Kidney capillary endothelial cell (primary cell): ENCODE data around the gene IKZF3.
"Not testable (repeated sequence)": the region's sequence is repeated elsewhere in the genome, so short reads cannot be mapped to it uniquely, and the experiment has no call there.

Source experiments
- DNase-seq: peaks from one replicate; pipeline ENCODE4 v3.0.0-alpha.2; 2018; ENCODE audit warnings: low spot score

IKZF3 gene

GRCh38 chr17:39716073-39716818, 147.9 kb downstream of the IKZF3 start:
- no peak for DNase-seq

DNA sequence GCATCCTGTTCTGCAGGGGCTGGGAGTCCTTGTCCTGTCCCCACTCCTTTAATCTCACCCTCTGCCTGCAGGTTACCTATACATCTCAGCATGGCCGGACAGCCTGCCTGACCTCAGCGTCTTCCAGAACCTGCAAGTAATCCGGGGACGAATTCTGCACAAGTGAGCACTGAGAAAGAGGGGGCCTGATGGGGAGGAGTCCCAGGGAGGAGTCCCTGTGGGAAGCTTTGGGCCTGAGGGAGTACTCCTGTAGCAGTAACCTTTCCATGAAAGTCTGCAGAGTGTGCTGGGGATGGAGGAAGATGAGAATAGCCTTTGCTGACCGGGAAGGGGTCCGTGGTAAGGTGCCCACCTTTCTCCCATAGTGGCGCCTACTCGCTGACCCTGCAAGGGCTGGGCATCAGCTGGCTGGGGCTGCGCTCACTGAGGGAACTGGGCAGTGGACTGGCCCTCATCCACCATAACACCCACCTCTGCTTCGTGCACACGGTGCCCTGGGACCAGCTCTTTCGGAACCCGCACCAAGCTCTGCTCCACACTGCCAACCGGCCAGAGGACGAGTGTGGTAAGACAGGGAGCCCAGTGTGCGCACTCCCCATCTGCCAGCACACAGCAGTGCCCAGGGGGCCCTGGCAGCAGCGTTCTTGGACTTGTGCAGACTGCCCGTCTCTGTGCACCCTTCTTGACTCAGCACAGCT, 148.6 kb downstream of the IKZF3 start:
- DNase-seq = no peak

DNA sequence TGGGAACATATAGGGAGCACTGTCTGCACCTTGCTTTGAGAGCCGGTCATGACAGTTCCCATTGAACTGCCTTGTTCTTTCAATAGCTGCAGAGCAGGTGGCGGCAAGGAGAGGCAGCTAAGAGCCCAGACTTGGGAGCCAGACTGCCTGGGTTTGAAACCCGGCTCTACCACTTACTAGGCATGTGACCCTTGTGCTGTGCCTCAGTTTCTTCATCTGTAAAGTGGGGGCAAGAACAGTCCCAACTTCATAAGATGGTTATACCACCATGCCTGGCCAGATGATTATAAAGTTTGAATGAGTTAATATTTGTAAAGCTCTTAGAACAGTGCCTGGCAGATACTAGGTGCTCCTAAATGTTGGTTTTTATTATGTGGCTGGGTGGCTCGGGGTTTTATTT, 149.9 kb downstream of the IKZF3 start:
- DNase-seq = no peak

GRCh38 chr17:39711851-39712250, 152.3 kb downstream of the IKZF3 start:
- DNase-seq = no peak

DNA sequence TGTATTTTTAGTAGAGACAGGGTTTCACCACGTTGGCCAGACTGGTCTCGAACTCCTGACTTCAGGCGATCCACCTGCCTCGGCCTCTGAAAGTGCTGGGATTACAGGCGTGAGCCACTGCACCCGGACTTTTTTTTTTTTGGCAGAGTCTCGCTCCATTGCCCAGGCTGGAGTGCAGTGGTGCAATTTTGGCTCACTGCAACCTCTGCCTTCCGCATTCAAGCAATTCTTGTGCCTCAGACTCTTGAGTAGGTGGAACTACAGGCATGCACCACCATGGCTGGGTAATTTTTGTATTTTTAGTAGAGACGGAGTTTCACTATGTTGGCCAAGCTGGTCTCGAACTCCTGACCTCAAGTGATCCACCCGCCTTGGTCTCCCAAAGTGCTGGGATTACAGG, 153.0 kb downstream of the IKZF3 start:
- not testable (repeated sequence) for DNase-seq

GRCh38 chr17:39709998-39710964, 153.8 kb downstream of the IKZF3 start:
- no peak for DNase-seq

DNA sequence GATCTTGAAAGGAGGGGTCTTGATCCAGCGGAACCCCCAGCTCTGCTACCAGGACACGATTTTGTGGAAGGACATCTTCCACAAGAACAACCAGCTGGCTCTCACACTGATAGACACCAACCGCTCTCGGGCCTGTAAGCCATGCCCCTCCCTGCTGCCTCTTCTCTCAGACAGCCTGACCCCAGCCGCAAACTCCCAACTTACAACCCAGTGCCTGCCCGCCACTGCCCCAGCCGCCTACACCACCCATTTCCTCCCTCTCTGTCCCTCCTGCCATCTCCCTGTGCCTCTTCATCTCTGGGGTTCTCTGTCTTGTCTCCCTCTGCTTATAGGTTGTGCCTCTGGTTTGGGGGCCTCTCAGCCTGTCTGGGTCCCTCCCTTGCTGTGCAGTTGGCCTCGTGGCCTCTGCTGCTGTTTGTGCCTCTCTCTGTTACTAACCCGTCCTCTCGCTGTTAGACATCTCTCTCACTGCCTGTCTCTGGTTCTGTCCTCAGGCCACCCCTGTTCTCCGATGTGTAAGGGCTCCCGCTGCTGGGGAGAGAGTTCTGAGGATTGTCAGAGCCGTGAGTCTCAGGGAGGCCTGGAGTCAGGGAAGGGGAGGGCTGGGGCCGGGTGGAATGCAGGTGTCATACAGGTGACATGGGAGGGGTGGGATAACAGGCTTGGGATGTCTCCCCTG, 154.7 kb downstream of the IKZF3 start:
- no peak for DNase-seq
